ENCODE measurements around the gene SLBP. TPM values are rescaled to one million over a fixed set of nuclear protein-coding genes. Genes with fewer than 3 reads are reported as not detected.

Gene SLBP
- total RNA-seq, 1 donor from 2014 or later, result 99.1 TPM

DNA sequence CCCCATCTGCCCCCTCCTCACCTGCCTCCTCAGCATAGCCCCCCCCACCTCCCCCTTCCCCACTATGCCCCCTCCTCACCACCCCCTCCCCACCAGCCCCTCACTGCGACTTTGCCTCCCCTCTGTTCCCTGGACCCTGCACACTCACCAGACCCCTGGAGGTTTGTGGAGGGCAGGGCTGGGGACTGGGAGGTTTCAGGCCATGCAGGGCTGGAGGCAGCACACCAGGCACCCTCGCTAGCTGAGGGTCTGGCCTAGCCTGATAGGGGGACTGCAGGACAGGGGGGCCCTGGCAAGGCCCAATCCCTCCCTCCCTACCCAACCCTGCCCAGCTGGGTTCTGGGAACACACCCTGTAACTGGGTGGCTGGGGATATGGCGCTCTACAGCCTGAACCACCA lies 37.3 kb upstream of the SLBP start:
- intact Hi-C loops (cut with micrococcal nuclease), result loop anchor here (5.0 kb wide), 1 partner anchor 43 kb away; the partner anchor contains the start of gene FGFR3

DNA sequence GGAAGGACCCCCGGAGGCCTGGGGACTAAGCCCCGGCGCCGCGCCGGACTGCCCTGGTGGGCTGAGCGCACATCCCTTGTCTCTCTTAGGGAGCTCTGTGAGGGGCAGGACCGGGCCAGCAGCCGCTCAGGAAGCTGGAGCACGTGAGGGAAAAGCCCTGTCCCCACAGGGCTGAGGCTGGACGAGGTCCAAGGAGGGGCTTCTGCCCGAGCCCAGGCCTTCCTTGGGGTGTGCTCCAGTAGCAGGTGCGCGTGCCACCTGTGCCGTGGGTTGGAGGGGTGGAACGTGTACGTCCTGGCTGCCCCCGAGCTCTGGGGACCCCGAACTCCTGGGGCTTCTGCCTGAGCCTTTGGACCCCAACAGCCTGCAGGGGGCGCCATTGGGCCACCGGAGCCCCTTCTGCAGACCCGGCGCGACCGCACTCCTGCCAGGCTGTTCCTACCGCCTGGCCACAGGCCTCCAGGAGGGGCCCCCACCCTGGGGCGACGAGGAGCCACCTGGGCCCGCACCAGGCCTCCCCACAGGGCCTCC lies 36.4 kb upstream of the SLBP start:
- intact Hi-C loops (cut with micrococcal nuclease), result loop anchor here (1.0 to 5.0 kb wide), 4 partner anchors 44 to 162 kb away; partner anchors contain the start of gene FGFR3

DNA sequence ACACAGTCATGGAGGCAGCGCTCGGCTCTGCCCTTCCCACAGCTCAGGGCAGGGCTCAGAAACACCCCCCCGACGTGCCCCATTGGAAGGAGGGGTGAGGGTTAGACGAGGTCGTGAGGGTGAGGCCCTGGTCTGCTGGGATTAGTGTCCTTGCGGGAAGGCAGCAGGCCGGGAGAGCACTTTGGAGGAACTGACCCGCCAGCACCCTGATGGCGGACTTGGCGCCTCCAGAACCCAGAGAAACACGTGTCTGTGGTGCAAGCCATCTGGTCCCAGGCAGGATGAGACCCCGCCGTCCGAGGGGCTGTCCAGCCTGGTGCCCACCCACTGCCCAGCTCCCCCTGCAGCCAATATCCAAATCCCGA lies 35.5 kb upstream of the SLBP start:
- intact Hi-C loops (cut with micrococcal nuclease), result loop anchor here (5.0 kb wide), 1 partner anchor 45 kb away; the partner anchor contains the start of gene FGFR3

DNA sequence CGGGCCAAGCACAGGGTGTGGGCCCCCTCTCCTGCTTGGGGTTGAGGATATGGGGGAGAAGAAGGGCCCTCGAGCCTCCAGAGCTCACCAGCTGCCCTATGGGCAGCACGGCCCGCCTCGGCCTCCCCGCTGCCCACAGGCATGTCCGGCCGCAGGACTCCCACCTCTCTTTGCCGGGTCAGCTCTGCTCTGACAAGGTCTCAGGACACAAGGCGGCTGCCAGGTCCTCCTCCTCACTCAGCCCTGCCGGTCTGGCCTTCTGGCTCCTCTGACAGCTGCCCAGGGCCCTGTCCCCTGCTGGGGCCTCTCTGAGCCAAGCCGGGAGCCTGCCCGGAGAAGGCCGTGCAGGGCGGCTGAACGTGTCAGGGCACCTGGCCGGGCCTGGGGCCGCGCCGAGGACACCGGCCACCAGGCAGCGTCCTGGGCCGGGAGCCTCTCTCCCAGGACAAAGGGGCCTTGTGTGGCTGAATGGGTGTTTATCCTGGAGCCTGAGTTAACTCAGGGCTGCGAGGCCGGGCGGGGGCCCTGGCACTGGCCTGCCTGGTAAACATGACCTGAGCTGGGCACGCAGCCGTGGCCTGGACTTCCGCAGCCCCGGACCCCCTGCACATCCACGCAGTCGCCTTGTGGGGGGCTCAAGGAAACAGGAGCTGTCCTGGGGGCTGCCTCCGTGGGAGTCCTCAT lies 34.9 kb upstream of the SLBP start:
- intact Hi-C loops (cut with micrococcal nuclease), result loop anchor here (5.0 kb wide), 1 partner anchor 45 kb away; the partner anchor contains the start of gene FGFR3

DNA sequence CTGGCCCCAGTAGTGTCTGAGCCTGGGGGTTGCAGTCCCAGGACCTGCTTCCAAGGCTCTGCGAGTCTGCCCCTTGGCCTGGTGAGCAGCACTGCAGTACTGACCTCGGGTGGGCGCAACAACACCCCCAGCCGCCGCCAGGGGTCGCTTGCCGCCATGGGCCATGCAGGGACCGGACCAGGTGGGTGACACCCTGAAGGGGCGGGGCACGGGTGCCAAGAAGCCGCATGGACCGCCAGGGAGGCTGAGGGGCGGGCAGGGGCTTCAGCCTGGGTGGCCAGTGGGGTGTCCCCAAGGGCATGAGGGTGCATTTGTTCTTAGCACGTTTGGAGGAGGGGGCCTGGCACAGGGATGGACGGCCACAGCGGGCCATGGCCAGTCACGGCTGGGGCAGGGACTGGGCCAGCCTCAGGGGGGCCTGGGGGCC lies 34.2 kb upstream of the SLBP start:
- intact Hi-C loops (cut with micrococcal nuclease), result loop anchor here (5.0 kb wide), 1 partner anchor 46 kb away; the partner anchor contains the start of gene FGFR3

DNA sequence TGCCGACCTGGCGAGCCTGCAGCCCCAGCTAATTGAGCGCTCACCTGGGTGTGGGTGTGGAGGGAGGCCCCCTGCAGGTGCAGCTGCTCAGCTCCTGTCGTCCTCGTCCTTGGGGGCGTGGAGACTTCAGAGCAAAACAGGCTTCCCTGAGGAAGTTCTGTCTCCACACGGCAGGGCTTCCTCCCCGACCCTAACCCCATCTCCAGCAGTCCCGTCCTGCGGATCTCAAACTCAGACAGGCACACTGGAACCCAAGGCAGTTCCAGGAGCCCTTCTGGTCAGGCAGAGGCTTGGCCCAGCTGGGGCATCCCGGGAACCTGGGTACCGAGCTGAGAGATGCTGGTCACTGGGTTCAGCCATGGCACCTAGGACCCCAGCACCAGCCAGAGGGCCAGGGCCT lies 33.6 kb upstream of the SLBP start:
- intact Hi-C loops (cut with micrococcal nuclease), result loop anchor here (5.0 kb wide), 1 partner anchor 47 kb away; the partner anchor contains the start of gene FGFR3

DNA sequence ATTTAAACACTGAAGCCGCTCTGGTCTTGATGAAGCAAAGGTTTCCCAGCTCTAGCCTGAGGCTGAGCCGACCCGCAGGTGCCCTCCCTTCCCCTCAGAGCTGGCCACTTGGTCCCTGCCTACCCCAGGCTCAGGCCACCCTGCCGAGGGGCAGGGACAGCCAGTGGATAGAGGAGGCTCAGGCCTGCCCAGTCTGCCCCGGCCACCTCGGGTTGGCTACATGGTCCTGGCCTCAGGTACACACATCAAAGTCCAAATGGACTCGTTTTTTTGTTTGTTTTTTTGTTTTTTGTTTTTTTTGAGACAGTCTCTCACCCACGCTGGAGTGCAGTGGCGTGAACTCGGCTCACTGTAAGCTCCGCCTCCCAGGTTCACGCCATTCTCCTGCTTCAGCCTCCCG lies 33.0 kb upstream of the SLBP start:
- intact Hi-C loops (cut with micrococcal nuclease), result loop anchor here (5.0 kb wide), 1 partner anchor 47 kb away; the partner anchor contains the start of gene FGFR3

DNA sequence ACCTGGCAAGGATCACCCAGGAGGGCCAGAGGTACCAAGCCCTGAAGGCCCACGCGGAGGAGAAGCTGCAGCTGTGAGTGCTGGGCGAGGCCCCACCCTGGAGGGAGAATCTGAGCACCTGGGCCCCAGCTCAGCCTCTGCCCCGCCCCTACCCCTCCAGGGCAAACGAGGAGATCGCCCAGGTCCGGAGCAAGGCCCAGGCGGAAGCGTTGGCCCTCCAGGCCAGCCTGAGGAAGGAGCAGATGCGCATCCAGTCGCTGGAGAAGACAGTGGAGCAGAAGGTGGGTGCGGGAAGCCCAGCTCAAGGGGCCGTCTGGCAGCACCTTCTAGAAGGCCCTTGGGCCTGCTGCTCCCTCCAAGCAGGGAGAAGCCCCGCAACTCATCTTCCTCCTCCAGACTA lies 32.4 kb upstream of the SLBP start:
- intact Hi-C loops (cut with micrococcal nuclease), result no loop called here

DNA sequence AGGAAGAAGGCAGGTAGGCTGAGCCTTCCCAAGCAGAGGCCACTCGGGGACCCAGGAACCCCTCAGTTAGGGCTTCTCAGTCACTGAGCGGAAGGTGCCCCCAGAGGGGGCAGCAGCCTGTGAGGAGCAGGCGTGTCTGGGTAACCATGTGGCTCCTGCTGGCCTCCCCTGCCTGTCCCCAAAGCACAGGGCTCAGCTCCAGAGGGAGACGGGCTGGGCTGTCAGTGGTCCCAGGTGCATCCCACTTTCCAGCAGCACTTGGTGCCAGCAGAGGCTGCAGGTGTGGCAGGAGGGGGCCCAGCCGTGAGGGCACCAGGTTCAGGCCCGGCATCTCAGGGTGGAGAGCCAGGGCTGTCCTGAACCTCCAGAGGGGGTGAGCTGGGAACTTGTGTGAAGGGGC lies 31.9 kb upstream of the SLBP start:
- intact Hi-C loops (cut with micrococcal nuclease), result no loop called here

DNA sequence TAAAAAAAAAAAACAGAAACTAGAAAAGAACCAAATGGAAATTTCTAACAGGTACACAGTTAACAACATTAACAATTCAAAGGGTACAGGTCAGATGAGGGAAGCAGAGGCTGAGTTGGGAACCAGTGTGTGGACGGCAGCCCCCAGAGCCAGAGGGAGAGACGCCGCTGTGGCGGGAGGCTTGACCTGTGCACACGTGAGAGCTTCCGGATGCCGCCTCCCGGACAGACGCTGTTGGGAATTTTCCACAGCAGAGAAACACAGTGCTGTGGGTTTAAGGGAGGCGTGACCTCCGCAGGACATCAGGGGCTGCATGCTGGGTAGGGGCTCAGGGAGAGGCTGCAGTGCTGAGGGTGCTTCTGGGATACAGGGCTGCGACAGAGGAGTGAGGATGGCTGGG lies 31.4 kb upstream of the SLBP start:
- intact Hi-C loops (cut with micrococcal nuclease), result no loop called here

DNA sequence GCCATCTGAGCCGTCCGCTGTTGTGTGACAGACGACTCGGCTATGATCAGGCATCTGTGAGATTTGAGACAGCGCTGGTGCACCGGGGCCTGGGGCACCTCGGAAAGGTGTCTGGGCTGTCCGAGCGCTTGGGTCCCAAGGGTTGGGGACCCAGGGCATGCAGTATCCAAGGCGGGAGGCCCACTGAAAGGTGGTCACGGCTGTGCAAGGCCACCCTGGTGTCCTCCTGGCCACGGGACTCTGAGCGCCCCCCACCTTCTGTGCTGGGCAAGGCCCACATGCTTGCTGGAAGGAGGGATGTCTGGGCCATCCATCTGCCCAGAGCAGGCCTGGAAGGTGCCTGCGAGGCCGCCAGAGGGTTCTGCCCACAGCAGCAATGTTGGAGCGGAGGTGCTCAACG lies 29.1 kb upstream of the SLBP start:
- intact Hi-C loops (cut with micrococcal nuclease), result no loop called here

DNA sequence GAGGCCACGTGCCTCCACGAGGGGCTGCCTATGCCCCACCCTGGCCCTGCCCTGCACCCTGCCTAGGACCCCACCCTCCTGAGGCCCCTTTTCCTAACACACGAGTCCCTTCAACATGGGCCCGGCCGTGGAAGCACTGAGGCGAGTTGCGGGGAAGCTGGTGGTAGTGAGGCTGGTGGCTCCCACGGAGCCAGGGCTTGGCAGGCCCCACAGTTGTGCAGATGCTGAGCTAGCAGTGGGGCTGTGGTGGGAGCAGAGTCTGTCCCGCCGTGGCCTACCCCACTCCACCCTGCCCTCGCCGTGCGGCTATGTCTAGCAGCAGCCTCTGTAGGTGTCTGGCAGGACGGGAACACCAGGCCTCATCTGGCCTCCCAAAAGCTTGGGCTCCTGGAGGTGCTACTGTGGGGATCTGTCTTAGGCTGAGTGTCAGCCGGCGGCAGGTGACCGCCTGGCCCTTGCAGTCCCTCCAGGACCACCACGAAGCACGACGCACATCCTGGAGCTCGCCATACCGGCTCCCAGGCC lies 28.0 kb upstream of the SLBP start:
- intact Hi-C loops (cut with micrococcal nuclease), result no loop called here

DNA sequence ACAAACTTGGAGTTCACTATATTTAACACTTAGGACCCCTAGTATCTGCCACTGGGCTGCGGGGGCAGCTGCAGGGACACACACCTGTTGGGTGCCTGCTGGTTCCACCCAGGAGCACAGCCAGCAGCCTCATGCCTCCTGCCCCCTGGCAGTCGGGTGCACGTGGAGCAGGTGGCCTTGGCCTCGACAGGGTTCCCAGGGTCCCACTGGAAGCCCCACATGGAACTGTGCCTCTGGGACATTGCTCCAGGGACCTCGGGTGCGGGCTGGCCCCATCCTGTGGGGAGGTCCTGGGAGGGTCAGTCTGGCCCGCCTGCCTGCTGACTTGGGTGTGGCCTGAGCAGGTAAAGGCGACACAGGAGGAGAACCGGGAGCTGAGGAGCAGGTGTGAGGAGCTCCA lies 27.2 kb upstream of the SLBP start:
- intact Hi-C loops (cut with micrococcal nuclease), result no loop called here

DNA sequence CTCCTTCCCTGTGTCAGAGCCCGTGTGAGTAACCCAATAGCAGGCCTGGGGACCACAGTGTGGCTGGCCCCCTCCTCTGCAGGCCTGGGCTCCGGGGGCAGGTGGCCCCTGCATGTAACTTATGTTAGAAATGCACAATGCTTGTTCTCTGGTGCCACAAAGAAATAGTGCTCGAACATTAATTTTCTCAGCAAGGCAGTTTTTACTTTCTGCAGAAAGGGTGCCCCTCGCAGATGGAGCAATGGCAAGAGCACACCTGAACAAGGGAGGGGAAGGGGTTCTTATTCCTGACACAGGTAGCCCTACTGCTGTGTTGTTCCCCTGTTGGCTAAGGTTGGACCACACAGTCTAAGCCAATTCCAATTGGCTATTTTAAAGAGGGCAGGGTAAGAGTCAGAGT lies 26.3 kb upstream of the SLBP start:
- intact Hi-C loops (cut with micrococcal nuclease), result no loop called here

DNA sequence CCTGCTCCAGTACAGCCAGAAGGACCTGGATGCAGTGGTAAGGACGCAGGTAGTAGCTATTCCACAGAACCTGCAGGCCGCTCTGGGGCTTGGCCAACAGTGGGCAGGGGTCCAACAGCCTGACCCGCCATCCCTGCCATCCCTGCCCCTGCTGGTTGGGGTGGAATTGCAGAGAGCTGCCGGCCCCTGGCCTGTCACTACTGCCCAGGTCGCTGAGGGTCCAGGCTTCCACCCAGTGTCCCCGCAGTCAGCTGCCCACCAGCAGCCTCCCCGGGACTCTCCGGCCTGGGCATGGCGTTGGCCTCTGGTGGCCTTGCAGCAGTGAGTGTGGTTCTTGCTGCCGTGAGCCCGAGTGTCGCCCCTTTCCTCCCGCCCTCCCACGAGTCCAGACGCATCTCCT lies 25.5 kb upstream of the SLBP start:
- intact Hi-C loops (cut with micrococcal nuclease), result no loop called here

DNA sequence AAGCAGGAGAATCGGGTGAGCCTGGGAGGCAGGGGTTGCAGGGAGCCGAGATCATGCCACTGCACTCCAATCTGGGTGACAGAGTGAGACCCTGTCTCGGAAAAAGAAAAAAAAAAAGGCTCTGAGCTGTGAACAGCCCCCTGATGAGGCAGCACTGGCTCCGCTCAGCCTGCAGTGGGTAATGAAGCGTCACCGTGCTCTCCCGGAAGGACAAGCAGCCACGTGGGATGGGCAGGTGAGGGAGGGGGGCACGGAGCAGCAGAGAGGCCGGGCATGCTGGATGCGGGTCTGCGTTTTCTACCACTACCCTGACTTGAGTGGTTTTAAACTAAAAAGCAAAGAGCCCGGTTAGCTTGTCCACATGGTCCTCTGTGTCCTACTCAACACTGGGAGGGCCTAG lies 24.7 kb upstream of the SLBP start:
- intact Hi-C loops (cut with micrococcal nuclease), result no loop called here

DNA sequence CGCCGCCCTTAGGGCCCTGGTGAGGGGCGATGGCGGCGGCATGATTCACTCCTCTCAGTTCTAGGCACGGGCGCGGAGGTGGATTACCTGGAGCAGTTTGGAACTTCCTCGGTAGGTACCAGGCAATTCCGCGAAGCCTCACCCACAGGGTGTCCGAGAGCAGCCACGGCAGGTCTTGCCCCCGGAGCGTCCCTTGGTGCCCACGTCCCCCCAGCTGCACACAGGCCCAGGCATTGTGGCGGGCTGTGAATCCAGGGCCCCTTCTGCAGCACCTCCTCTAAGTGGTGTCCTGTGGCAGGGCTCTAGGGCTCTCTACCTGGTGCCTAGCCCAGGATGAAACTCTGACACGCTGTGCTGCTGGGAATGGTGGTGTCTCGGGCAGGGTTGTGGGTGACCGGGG lies 23.1 kb upstream of the SLBP start:
- intact Hi-C loops (cut with micrococcal nuclease), result no loop called here

DNA sequence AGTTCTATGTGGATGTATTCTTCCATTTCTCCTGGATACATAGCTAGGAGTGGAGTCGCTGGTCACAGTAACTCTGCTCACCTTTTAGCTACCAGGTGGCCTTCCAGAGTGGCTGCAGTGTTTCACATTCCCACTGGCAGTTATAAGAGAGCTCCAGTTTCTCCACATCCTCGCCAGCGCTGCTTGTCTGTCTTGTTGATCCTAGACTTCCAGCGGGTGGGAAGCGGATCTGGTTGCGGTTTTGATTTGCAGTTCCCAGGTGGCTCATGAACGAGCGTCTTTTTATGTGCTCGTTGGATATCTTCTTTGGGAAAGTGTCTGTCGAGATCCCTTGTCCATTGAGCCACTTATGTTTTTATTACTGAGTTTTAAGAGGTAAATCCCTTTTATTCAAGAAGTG lies 20.8 kb upstream of the SLBP start:
- intact Hi-C loops (cut with micrococcal nuclease), result no loop called here

DNA sequence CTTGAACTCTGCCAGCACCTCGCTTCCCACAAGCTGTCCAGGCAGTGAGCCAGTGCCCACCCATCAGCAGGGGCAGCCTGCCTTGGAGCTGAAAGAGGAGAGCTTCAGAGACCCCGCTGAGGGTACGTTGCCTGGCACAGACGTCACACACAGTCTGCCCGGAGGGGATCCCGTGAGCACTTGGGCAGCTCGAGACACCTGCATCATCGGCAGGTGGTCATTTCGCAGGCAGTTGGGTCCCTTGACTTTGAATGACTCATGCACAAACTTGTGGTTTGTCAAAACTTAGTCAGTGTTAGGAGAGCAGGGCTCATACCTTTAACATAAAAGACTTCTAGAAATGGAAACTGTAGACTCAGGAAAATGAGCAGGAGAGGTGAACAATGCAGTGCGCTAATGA lies 19.1 kb upstream of the SLBP start:
- intact Hi-C loops (cut with micrococcal nuclease), result no loop called here

DNA sequence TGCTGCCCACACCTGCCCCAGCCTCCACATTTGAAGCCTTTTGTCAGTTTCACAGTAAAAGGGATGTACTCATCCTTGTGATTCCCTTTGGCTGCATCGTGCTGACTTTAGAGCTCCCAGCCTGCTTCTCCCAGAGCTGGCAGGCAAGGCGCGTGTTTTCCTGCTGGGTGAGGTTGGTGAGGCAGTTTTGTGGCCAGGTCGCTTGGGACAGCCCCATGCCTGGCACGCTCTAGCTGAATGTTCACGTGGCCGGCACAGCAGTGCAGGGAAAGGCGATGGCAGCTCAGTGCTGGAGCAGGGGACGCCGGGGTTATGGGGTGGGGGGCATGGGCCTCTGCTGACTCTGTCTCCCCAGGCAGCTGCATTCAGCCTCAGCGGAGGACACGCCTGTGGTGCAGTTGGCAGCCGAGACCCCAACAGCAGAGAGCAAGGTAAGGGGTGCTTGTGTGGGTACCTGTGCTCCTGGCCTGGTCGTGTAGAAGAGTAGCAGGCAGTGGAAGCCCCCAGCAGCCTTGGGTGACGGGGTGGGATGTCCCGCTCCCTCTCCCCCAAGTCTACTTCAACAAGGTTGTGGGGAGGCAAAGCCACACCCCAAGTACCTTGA lies 18.5 kb upstream of the SLBP start:
- intact Hi-C loops (cut with micrococcal nuclease), result no loop called here

DNA sequence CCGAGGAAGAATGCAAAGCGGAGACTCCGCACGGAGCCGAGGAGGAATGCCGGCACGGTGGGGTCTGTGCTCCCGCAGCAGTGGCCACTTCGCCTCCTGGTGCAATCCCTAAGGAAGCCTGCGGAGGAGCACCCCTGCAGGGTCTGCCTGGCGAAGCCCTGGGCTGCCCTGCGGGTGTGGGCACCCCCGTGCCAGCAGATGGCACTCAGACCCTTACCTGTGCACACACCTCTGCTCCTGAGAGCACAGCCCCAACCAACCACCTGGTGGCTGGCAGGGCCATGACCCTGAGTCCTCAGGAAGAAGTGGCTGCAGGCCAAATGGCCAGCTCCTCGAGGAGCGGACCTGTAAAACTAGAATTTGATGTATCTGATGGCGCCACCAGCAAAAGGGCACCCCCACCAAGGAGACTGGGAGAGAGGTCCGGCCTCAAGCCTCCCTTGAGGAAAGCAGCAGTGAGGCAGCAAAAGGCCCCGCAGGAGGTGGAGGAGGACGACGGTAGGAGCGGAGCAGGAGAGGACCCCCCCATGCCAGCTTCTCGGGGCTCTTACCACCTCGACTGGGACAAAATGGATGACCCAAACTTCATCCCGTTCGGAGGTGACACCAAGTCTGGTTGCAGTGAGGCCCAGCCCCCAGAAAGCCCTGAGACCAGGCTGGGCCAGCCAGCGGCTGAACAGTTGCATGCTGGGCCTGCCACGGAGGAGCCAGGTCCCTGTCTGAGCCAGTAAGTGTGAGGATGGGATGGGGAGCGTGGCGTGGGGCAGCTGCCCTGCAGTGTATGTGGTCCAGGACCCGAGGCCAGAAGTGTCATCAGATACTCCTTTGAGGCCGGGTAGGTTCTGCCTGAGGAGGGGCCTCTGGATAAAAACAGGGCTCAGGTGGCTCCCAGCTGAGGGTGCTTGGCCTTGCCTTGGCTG lies 16.2 kb upstream of the SLBP start:
- intact Hi-C loops (cut with micrococcal nuclease), result loop anchor here (10.0 kb wide), 1 partner anchor 446 kb away; no protein-coding TSS in a partner anchor
